ENCODE results near the gene CARD10. TPM values are rescaled to one million over a fixed set of nuclear protein-coding genes. Genes with fewer than 3 reads are reported as not detected.
A peak's percentile ranks its signal among the peaks of the same experiment; 100 is the strongest.

Gene CARD10
- polyA plus RNA-seq, 1 of the 3 experiments (the other 2 are of a cell fraction) = 14.5 TPM

DNA sequence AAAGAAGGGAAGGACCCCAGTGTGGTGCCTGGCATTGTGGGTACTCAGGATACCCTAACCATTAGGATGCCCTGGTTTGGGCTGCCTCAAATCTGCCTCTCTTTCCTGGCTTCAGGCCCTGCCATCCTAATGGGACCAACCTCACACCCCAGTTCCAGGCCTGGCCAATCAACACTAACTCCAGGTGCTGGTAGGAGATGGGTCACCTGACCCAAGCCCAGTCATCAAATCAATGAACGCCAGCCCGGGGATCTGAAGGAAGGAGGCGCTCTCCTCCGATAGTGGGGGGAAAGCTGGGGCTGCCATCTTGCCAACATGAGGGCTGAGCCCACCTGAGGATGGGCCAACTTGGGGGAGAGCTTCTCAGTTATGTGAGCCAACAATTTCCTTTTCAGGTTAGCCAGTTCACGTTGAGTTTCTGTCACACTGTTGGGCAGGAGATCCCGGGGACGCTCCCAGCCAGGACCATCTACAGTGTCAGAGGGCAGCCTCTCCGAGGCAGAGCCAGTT is 45.7 kb downstream of the CARD10 start (continued):
- TF ChIP-seq, protein P1, sequence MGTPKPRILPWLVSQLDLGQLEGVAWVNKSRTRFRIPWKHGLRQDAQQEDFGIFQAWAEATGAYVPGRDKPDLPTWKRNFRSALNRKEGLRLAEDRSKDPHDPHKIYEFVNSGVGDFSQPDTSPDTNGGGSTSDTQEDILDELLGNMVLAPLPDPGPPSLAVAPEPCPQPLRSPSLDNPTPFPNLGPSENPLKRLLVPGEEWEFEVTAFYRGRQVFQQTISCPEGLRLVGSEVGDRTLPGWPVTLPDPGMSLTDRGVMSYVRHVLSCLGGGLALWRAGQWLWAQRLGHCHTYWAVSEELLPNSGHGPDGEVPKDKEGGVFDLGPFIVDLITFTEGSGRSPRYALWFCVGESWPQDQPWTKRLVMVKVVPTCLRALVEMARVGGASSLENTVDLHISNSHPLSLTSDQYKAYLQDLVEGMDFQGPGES (IDR thresholded peaks at IDR 0.05; ENCODE audit: low read depth, low read length) = no peak
- TF ChIP-seq TCF12 (IDR thresholded peaks at IDR 0.05) (no peak), FOXJ3 (CRISPR knock-in tag; IDR thresholded peaks at IDR 0.05) (no peak), POLR2AphosphoS5 (IDR thresholded peaks at IDR 0.05; ENCODE audit: low read depth, low read length) (no peak), RCOR1 (IDR thresholded peaks at IDR 0.05; ENCODE audit: low read length) (no peak), FOSL2 (IDR thresholded peaks at IDR 0.05; ENCODE audit: borderline replicate concordance, low read depth) (no peak), MEF2A (IDR thresholded peaks at IDR 0.05; ENCODE audit: borderline replicate concordance, low read depth) (no peak), TAF1 (IDR thresholded peaks at IDR 0.05; ENCODE audit: borderline replicate concordance, low read depth, low read length) (no peak), RAD21 (IDR thresholded peaks at IDR 0.05; ENCODE audit: low read length) (no peak)
- TF ChIP-seq, protein P2, sequence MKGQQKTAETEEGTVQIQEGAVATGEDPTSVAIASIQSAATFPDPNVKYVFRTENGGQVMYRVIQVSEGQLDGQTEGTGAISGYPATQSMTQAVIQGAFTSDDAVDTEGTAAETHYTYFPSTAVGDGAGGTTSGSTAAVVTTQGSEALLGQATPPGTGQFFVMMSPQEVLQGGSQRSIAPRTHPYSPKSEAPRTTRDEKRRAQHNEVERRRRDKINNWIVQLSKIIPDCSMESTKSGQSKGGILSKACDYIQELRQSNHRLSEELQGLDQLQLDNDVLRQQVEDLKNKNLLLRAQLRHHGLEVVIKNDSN (IDR thresholded peaks at IDR 0.05; ENCODE audit: borderline replicate concordance, low read depth) = no peak

DNA sequence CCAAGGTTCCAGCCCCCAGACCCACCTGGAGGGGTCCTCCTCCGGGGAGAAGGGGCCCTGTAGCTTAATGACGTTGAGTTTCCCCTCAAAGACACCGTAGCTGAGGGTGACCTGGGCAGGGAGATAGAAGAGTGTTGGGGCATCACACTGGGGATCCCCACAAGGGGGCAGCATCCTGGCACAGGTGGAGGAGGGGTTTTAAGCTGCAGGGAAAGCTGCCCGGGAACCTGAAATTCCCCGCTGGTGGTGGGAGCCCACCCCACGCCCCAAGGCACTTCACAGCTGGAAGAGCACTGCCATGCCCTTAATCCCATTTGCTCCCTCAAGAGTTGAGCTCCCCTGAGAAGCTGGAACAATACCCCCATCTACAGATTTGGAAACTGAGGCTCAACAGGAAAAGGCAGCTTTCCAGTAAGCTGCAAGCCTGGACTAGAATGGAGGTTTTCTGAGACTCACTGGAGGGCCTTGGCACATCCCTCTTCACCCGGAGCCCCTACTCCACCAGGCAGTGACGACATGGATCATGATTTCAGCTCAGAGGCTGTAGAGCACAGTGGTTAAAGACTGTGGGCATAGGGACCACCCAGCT is 46.7 kb downstream of the CARD10 start:
- Histone ChIP-seq H3K9ac (no peak overlapping the region), H3K36me3 (replicated peaks in 1 of 2; ENCODE audit: control insufficient read depth in 1 of 2, insufficient read depth in 2 of 2, low read length in 1 of 2) (no peaks in the 10 kb centered on the region), H3K4me3 (ENCODE audit: low read depth in 2 of 2, low read length in 1 of 2) (no peak overlapping the region), H3K79me2 (ENCODE audit: insufficient read depth) (no peaks in the 10 kb centered on the region), H3K4me1 (ENCODE audit: control insufficient read depth in 1 of 2, insufficient read depth in 2 of 2, low read depth in 1 of 2, low read length in 1 of 2) (no peaks in the 10 kb centered on the region; a peak in 1 of 4 replicates), H3F3A (replicated peaks; ENCODE audit: insufficient read depth) (no peaks in the 10 kb centered on the region), H3K4me2 (no peak overlapping the region), H4K20me1 (ENCODE audit: insufficient read depth) (no peaks in the 10 kb centered on the region), H3K9me2 (no peaks in the 10 kb centered on the region), H3K27me3 (ENCODE audit: insufficient read depth) (no peaks in the 10 kb centered on the region), H3K9me3 (no peaks in the 10 kb centered on the region), H2AFZ (ENCODE audit: low read depth) (no peak overlapping the region), H3K27ac (ENCODE audit: low read depth in 2 of 2, low read length in 1 of 2) (no peak overlapping the region)
- TF ChIP-seq SMC3 (IDR thresholded peaks at IDR 0.05; ENCODE audit: low read depth, low read length) (peak; percentile 60), RAD21 (IDR thresholded peaks at IDR 0.05; ENCODE audit: low read length) (peak; percentile 53), ELF1 (IDR thresholded peaks at IDR 0.05) (no peak)
- TF ChIP-seq, protein P3, sequence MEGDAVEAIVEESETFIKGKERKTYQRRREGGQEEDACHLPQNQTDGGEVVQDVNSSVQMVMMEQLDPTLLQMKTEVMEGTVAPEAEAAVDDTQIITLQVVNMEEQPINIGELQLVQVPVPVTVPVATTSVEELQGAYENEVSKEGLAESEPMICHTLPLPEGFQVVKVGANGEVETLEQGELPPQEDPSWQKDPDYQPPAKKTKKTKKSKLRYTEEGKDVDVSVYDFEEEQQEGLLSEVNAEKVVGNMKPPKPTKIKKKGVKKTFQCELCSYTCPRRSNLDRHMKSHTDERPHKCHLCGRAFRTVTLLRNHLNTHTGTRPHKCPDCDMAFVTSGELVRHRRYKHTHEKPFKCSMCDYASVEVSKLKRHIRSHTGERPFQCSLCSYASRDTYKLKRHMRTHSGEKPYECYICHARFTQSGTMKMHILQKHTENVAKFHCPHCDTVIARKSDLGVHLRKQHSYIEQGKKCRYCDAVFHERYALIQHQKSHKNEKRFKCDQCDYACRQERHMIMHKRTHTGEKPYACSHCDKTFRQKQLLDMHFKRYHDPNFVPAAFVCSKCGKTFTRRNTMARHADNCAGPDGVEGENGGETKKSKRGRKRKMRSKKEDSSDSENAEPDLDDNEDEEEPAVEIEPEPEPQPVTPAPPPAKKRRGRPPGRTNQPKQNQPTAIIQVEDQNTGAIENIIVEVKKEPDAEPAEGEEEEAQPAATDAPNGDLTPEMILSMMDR (IDR thresholded peaks at IDR 0.05) = peak; percentile 63
- ChIA-PET POLR2A (no interaction called here), CTCF (interaction anchor here (0.7 to 3.6 kb wide), 22 partner anchors 9 to 259 kb away, joined by 3 to 46 read pairs (median 6); partner anchors contain the start of genes CARD10 and MFNG)
- 3% methylated on average over 6 of the region's 8 CpGs for WGBS (ENCODE audit: low lambda C conversion rate)
- peak; percentile 75 for DNase-seq

Data from SK-N-SH (cell line).